Measurements from ENCODE around the gene CFHR2.
"Not testable (repeated sequence)": the region's sequence is repeated elsewhere in the genome, so short reads cannot be mapped to it uniquely, and the experiment has no call there.

Gene CFHR2

GRCh38 chr1:196943568-196943967, at the start of gene CFHR2:
Gene CFHR2 (plus strand): TSS chr1:196943738. CDS start chr1:196943881, 143 bp downstream.
- in situ Hi-C loops (cut with MboI; ENCODE audit: low sequenced_read_pairs, unreplicated experiment); DNase-seq (ENCODE audit: low spot score): not testable (repeated sequence)

GRCh38 chr1:196896355-196896754, 47.2 kb upstream of the CFHR2 start:
- no peak for TF ChIP-seq CTCF (IDR thresholded peaks at IDR 0.05; ENCODE audit: borderline replicate concordance, control extremely low read depth, extremely low read depth, insufficient read depth, missing control alignments)
- in situ Hi-C loops (cut with MboI; ENCODE audit: low sequenced_read_pairs, unreplicated experiment): no loop called here
- no peak for DNase-seq (ENCODE audit: low spot score)

GRCh38 chr1:196897158-196897828, 46.2 kb upstream of the CFHR2 start:
- in situ Hi-C loops (cut with MboI; ENCODE audit: low sequenced_read_pairs, unreplicated experiment): no loop called here
- DNase-seq (ENCODE audit: low spot score): no peak
- no peak for TF ChIP-seq CTCF (IDR thresholded peaks at IDR 0.05; ENCODE audit: borderline replicate concordance, control extremely low read depth, extremely low read depth, insufficient read depth, missing control alignments)

- in situ Hi-C loops (cut with MboI; ENCODE audit: low sequenced_read_pairs, unreplicated experiment): no loop called here
- DNase-seq (ENCODE audit: low spot score): no peak
- no peak for TF ChIP-seq CTCF (IDR thresholded peaks at IDR 0.05; ENCODE audit: borderline replicate concordance, control extremely low read depth, extremely low read depth, insufficient read depth, missing control alignments)
These were observed 41.2 kb upstream of the CFHR2 start for GRCh38 chr1:196902344-196902743.

- DNase-seq (ENCODE audit: low spot score): no peak
- in situ Hi-C loops (cut with MboI; ENCODE audit: low sequenced_read_pairs, unreplicated experiment): no loop called here
- no peak for TF ChIP-seq CTCF (IDR thresholded peaks at IDR 0.05; ENCODE audit: borderline replicate concordance, control extremely low read depth, extremely low read depth, insufficient read depth, missing control alignments)
These were observed 33.3 kb upstream of the CFHR2 start for GRCh38 chr1:196910215-196910614.

- in situ Hi-C loops (cut with MboI; ENCODE audit: low sequenced_read_pairs, unreplicated experiment); DNase-seq (ENCODE audit: low spot score): not testable (repeated sequence)
These were observed 31.3 kb upstream of the CFHR2 start for GRCh38 chr1:196912283-196912682.

GRCh38 chr1:196926839-196927238, 16.7 kb upstream of the CFHR2 start:
- in situ Hi-C loops (cut with MboI; ENCODE audit: low sequenced_read_pairs, unreplicated experiment); DNase-seq (ENCODE audit: low spot score): not testable (repeated sequence)

GRCh38 chr1:196932853-196933252, 10.7 kb upstream of the CFHR2 start:
- DNase-seq (ENCODE audit: low spot score); in situ Hi-C loops (cut with MboI; ENCODE audit: low sequenced_read_pairs, unreplicated experiment): not testable (repeated sequence)

GRCh38 chr1:196933531-196934189, 9.9 kb upstream of the CFHR2 start:
- DNase-seq (ENCODE audit: low spot score): no peak
- in situ Hi-C loops (cut with MboI; ENCODE audit: low sequenced_read_pairs, unreplicated experiment): no loop called here
- no peak for TF ChIP-seq CTCF (IDR thresholded peaks at IDR 0.05; ENCODE audit: borderline replicate concordance, control extremely low read depth, extremely low read depth, insufficient read depth, missing control alignments)

GRCh38 chr1:196941474-196941873, 2.1 kb upstream of the CFHR2 start:
- DNase-seq (ENCODE audit: low spot score); in situ Hi-C loops (cut with MboI; ENCODE audit: low sequenced_read_pairs, unreplicated experiment): not testable (repeated sequence)
